Kidney epithelial cell (primary cell): Measurements from ENCODE around the gene CLK2. TPM values are rescaled to one million over a fixed set of nuclear protein-coding genes. Genes with fewer than 3 reads are reported as not detected.
"Not testable (repeated sequence)": the region's sequence is repeated elsewhere in the genome, so short reads cannot be mapped to it uniquely, and the experiment has no call there.

ENCODE experiments used
- DNase-seq: peaks from one replicate; pipeline ENCODE4 v3.0.0-alpha.2; 2010; ENCODE audit warnings: low read depth
- H3K27me3 ChIP-seq: 2 replicates; pipeline ENCODE4 v1.6.0; 2011; ENCODE audit warnings: low read length; ENCODE audit not compliant: control insufficient read depth, insufficient read depth
- H3K36me3 ChIP-seq: 2 replicates; pipeline ENCODE4 v1.5.1; 2011; ENCODE audit warnings: low read length; ENCODE audit not compliant: control insufficient read depth, insufficient read depth
- H3K4me3 ChIP-seq: 2 replicates; pipeline ENCODE4 v1.5.1; 2011; ENCODE audit warnings: low read depth, mild to moderate bottlenecking, control low read depth, low read length
- CTCF ChIP-seq: IDR thresholded peaks from 2 replicates; pipeline ENCODE4 v1.5.1; 2011; ENCODE audit warnings: mild to moderate bottlenecking, moderate library complexity, low read length, control low read depth, inconsistent platforms; ENCODE audit not compliant: insufficient read depth, poor library complexity, severe bottlenecking
- total RNA-seq: library from RNA; depleted of rRNA; stranded (reverse); fragments of >200 nt; gene quantifications from 2 replicates; pipeline ENCODE4 v1.2.3, GENCODE V29; 2015

Gene CLK2
- total RNA-seq, 1 donor from 2014 or later = 21.7 TPM

GRCh38 chr1:155295183-155295941 is 22.1 kb upstream of the CLK2 start:
- peaks cover 40% of the 10 kb centered on the region for H3K27me3 ChIP-seq
- TF ChIP-seq CTCF = no peak
- H3K4me3 ChIP-seq = no peak overlapping the region
- no peaks in the 10 kb centered on the region for H3K36me3 ChIP-seq
- DNase-seq = no peak

DNA sequence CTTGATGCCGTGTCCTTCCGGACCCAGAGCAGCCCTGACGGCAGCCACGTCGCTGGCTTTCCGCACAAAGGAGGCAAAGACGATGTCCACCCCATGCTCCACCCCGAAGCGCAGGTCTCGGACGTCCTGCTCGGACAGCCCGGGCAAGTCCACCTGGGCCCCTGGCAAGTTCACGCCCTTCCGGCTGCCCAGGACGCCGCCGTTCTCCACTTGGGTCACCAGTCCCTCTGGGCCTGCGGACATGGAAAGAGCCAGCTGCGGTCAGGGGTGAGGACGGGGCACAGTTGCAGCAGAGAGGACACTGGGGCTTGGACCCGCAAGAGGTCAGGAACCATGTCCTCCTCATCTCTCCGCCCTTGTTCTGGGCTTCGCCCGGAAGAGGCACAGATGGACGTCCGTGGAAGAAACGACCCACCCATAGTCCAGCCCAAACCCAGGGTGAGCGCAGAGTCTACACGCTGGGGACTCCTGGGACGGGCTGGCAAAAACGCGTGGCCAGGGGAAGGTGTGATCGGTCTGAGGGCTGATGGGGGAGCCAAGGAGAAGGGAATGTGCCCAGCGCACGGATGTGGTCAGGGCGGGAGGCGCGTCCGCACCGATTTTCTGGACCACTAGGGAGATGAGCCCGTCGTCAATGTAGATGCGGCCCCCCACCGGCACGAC is 21.3 kb upstream of the CLK2 start:
- H3K36me3 ChIP-seq = no peaks in the 10 kb centered on the region
- no peak for TF ChIP-seq CTCF
- peaks cover 40% of the 10 kb centered on the region for H3K27me3 ChIP-seq
- H3K4me3 ChIP-seq = no peak overlapping the region
- DNase-seq = no peak

- peaks cover 40% of the 10 kb centered on the region for H3K27me3 ChIP-seq
Measured at GRCh38 chr1:155293086-155293749, 19.9 kb upstream of the CLK2 start.

DNA sequence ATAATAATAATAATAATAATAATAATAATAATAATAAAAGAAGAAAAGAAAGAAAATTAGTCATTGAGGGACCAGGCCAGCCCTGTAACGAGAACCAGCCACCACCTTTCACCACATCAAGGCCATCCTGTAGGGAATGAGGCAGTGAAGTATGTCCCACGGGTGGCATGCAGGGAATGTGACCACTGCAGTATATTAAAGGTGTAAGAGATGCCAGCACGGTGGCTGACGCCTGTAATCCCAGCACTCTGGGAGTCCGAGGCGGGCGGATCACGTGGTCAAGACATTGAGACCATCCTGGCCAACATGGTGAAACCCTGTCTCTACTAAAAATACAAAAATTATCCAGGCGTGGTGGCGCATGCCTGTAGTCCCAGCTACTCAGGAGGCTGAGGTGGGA is 17.7 kb upstream of the CLK2 start:
- peaks cover 32% of the 10 kb centered on the region for H3K27me3 ChIP-seq
- H3K36me3 ChIP-seq, H3K4me3 ChIP-seq, DNase-seq: not testable (repeated sequence)

More at GRCh38 chr1:155293086-155293749, 19.9 kb upstream of the CLK2 start:
- TF ChIP-seq CTCF = no peak
- Histone ChIP-seq H3K4me3 (no peak overlapping the region), H3K36me3 (no peaks in the 10 kb centered on the region)
- no peak for DNase-seq

- H3K27me3 ChIP-seq = peaks cover 9% of the 10 kb centered on the region
- no peak overlapping the region for H3K4me3 ChIP-seq
- DNase-seq = no peak
- H3K36me3 ChIP-seq = no peaks in the 10 kb centered on the region
- no peak for TF ChIP-seq CTCF
Measured at GRCh38 chr1:155287987-155288543, 14.8 kb upstream of the CLK2 start.

DNA sequence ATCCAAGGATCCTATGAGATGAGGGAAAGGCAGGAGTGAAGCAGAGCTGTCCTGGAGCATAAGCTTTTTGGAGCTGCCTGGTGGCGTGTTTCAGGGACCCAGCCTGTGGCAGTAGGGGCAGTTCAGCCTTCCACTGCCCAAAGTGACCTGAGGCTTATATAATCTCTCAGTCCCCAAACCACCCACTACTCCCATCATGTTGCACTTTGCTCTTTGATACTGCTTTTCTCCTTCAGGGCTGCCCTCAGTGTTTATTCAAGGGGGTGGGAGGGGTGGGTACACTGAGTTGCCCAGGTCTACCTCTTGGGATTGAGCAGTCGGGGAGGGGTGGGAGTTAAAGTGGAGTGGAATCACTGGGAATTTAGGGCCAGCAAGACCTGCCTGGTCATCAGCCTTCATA is 13.2 kb upstream of the CLK2 start:
- no peak for DNase-seq
- H3K27me3 ChIP-seq = peaks cover 2% of the 10 kb centered on the region
- no peak overlapping the region for H3K4me3 ChIP-seq
- TF ChIP-seq CTCF = no peak
- H3K36me3 ChIP-seq = no peaks in the 10 kb centered on the region
